HG03439 (cell line): ENCODE results near the gene CACNG1.
"Not testable (repeated sequence)": the region's sequence is repeated elsewhere in the genome, so short reads cannot be mapped to it uniquely, and the experiment has no call there.

Experiments
- ATAC-seq: cut with Tn5 transposase; IDR thresholded peaks from one replicate; pipeline ENCODE4 v1.9.1; 2021; ENCODE audit warnings: mild to moderate bottlenecking, moderate library complexity; ENCODE audit not compliant: unreplicated experiment

Gene CACNG1

DNA sequence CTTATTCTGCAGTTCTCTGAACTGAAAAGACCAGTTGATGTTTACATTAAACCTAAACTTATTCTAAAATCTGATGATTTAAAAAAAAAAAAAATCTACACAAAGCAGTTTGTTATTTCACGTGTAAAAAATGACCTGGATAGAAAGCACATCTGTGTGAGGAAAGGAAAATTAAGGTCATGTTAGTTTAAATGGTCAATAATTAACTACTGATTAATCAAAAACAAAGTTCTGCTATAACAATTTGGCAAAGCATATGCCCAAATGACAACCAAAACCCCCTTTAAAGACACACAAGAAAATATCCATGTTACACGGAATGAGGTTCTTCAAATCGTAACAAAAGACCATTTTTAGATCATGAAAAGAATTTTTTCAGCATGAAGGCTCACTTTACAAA is 30.4 kb downstream of the CACNG1 start:
- ATAC-seq, result no peak

DNA sequence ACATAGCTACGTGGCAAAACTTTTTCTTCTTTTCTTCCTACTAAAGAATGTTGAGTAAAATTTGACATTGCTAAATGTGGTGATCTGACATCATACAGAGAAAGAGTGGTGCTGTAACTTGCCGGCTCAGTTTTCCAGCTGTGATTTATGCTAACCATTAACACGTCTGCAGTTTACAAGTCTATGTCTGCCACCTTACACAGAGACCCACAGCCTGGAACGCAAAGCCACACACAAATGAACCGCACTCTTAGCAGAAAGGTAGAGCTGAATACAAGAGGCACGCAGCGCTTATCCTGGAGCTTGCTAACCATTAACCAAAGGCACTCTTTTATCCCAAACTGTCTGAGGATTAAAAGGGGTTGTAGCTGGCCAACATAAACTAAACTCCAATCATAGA is 31.9 kb downstream of the CACNG1 start:
- no peak for ATAC-seq

DNA sequence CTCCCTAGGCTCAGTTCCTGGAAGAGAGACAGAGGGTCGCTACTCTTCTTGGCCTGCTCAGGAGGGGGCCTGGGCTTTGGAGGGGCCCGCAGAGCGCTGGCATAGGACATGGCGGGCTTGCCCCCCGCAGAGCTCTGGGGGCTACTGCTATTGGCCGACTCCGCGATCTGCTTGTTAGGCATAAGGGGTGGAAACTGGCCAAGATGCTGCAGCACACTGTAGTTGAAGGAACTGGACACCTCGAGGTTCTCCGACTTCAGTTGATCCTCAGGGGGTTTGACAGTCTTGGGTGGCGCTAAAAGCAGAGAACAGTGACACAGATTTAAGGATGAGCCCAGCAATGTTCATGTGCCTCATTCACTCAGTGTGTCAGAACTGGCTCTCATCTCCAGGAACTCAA is 33.9 kb downstream of the CACNG1 start:
- no peak for ATAC-seq

DNA sequence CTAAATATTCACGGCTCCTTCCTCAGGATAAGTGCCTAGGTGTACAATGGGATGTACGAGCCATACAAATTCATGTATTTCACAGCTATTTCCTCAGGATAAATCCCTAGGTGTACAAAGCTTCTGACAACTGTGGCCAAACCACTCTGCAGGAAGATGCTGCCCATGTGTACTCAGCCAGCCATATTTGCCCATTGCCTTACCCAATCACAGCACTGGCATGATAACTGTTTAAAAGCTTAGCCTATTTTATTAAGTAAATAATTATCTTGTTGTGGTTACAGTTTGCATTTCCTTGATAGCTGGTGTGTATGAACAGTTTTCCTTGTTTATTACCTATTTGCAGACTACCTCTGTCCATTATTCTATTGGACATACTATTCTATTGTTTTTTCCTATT is 35.1 kb downstream of the CACNG1 start:
- ATAC-seq, result no peak

DNA sequence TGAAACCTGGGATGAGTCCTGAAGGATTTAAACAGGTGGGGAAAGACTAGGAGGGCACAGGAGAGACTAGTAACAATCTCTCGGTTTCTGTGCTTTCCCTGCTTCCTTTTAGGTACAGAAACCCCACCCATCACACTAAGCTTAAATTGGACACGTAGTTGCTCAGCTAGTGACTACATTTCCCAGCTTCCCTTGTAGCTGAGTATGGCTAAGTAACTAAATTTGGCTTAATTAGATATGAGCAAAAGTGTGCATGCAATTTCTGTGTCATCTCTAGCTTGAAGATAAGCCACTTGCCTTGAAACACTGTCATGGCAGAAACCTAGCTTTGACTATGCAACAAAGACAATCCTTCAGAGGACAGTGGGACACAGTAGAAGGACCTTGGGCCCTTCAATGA is 36.5 kb downstream of the CACNG1 start:
- ATAC-seq, result no peak

DNA sequence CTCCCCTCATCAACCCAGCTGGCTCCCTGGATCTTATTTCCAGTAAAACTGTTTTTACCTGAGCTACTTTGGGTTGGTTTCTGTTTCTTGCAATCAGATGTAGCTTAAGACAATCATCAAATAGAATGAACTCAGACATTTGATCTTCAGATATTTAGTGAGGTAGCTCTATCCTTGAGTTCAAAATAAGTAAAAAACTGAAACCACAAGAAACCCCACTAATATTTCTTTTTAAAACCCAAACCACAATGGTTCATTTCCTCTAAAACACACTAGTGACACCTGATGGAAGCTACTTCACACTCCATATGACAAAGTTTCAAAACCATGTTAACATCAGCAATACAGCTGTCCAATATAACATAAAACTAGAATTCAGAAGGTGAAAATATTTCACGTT is 37.8 kb downstream of the CACNG1 start:
- ATAC-seq, result no peak

DNA sequence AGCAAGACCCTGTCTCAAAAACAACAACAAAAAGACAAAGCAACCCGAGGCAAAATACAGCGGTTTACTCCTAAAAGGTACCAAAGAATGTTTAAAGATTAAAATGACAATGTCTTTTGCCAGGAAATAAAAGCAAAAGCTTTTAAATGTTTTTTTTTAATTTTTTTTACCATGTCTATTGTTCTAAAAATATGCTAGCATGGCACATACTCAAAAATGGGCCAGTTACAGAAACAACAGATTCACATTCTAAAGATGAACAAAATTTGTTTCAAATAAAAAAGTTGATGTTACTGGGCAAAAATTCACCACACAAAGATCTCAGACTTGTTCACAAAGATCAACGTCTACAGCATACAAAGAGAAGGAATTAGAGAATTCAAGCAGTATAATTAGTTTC is 41.1 kb downstream of the CACNG1 start:
- ATAC-seq, result no peak

DNA sequence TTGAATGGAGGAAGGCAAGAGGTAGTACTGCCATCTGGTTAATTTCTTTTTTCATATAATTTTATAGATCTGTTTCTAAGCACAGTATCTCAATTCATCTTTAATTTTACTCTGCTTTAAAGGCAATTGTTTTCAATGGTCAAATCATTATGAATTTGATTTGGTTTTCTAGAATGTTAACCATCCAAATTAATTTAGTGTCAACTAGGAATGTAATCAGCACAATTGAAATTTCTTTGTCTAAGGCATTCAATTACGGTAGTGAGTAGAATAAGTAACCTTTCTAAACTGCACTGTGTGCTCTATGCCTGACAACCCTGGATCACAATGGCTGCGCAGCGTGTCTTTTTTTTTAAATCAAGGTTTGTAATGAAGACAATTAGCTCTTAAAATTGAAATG is 44.3 kb downstream of the CACNG1 start:
- ATAC-seq, result no peak

DNA sequence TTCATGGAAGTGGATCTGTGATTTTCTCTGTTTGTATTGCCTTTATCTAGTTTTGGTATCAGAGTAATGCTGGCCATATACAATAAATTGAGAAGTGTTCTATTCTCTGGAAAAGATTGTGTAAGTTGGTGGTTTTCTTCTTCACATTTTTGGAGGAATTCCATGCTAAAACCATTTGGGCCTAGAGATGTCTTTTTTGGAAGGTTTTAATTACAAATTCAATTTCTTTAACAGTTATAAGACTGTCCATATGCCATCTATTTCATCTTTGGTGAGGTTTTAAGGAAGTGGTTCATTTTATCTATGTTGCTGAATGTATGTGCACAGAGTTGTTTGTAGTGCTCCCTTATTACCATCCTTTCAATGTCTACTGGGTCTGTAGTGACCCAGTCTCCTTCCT is 46.0 kb downstream of the CACNG1 start:
- no peak for ATAC-seq

DNA sequence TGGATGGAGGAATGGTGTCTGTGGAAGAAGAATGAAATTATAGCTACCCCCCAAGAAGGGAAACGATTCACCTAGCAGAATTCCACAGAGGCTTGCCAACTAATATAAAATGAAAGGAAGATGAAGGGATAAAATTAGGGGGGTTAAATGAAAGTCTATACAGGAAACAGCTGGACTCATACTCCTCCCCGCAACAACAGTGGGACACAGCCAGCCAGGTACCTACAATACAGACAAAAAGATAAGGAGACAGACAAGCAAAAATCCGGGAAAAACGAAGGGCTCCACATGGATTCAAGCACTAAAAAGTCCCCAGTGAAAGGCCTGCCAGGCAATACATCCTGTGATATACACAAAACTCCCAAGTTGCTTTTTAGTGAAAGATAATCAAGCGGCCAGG is 47.9 kb downstream of the CACNG1 start:
- ATAC-seq, result no peak

DNA sequence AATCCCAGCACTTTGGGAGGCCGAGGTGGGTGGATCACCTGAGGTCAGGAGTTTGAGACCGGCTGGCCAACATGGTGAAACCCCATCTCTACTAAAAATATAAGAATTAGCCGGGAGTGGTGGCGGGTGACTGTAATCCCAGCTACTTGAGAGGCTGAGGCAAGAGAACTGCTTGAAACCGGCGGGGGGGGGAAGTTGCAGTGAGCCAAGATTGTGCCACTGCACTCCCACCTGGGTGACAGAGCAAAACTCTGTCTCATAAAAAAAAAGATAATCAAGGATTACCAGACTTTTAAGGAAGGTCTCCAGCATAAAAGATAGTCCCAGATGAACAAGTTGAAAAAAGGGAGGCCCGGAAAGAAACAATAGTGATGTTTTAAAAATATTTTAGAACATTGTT is 48.4 kb downstream of the CACNG1 start:
- ATAC-seq, result not testable (repeated sequence)

DNA sequence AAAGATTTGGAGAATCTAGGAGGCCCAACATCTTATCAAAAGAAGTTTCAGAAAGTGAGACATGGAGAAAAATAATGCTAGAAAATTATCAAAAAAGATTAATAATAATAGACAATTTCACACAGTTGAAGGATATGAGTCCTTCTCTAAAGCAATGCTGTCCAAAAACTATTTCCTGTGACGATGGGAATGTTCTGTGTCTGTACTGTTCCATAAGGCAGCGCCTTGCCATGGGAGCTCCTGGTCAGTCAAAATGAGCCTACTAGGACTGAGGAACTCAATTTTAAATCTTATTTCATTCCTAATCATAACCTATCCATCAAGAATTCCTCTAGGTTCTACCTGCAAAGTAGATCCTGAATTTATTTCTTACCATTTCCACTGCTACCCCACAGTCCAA is 49.0 kb downstream of the CACNG1 start:
- ATAC-seq, result no peak

DNA sequence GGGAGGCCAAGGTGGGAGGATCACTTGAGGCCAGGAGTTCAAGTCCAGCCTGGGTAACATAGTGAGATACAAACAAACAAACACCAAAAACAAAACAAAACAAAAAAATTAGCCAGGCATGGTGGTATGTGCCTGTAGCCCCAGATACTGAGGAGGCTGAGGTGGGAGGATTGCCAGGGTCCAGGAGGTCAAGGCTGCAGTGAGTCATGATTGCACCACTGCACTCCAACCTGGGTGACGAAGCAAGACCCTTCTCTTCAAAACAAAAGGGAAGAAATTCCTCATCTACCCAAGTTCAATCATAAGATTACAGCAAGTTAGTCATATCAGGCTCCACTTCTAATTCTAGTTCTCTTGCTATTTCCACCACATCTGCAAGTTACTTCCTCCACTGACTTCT is 50.9 kb downstream of the CACNG1 start:
- ATAC-seq, result not testable (repeated sequence)

DNA sequence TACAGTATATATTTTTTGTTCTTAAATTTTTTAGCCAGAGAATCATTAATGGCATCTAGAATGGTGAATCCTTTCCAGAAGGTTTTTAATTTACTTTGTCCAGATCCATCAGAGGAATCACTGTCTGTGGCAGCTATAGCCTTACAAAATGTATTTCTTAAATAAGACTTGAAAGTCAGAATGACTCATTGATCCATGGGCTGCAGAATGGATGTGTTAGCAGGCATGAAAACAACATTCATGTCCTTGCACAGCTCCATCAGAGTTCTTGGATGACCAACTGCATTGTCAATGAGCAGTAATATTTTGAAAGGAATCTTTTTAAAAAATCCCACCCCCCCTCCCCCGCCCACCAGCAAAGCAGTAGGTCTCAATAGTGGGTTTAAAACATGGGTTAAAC is 51.4 kb downstream of the CACNG1 start:
- ATAC-seq, result no peak

DNA sequence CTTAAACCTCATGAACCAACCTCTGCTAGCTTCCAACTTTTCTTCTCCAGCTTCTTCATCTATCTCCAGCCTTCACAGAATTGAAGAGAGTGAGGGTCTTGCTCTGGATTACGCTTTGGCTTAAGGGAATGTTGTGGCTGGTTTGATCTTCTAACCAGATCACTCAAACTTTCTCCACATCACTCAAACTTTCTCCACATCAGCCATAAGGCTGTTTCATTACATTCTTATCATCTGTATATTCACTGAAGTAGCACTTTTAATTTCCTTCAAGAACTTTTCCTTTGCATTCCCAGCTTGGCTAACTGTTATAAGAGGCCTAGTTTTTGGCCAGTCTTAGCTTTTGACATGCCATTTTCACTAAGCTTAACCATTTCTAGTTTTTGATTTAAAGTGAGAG is 52.3 kb downstream of the CACNG1 start:
- no peak for ATAC-seq

DNA sequence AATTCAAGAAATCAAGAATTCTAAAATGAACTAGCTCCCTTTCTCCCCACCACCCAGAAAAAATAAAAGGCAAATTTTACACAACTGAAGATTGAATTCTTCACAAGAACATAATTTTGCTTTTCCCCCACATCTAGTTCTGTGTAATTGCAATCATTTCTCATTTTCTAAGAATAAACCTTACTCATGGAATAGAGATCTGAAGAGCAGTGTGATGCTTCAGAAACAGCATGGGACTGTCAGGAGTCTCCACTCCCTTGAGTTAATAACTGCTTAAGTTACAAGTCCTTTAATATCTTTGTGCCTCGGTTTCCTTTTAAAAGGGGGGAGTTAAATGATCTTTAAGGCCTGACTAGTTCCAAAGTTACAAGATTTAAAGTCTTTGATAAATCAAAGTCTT is 53.7 kb downstream of the CACNG1 start:
- ATAC-seq, result no peak

DNA sequence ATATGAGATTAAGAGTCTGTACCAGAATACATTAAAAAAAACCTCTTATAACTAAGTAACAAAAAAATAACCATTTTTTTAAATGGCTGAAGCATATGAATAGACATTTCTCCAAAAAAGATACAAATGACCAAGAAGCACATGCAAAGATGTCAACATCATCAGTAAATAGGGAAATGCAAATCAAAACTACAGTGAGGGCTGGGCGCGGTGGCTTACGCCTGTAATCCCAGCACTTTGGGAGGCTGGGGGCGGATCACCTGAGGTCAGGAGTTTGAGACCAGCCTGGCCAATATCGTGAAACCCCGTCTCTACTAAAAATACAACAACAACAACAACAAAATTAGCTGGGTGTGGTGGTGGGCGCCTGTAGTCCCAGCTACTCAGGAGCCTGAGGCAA is 60.3 kb downstream of the CACNG1 start:
- ATAC-seq, result not testable (repeated sequence)

DNA sequence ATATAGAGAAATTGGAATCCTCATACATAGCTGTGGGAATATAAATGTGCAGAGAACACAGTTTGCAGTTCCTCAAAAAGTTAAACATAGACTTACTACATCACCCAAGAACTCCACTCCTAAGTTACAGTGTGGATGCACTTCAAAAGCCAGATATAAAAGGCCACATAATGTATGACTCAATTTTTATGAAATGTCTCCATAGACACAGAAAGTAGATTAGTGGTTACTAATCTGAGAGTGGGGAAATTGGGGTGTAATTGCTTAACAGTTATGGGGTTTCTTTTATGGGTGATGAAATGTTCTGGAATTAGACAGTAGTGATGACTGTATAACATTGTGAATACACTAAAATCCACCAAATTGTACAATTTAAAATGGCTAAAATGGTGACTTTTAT is 60.9 kb downstream of the CACNG1 start:
- ATAC-seq, result no peak
